ENCODE results near the gene SLC35A3.
"Not testable (repeated sequence)": the region's sequence is repeated elsewhere in the genome, so short reads cannot be mapped to it uniquely, and the experiment has no call there.

SLC35A3 gene

DNA sequence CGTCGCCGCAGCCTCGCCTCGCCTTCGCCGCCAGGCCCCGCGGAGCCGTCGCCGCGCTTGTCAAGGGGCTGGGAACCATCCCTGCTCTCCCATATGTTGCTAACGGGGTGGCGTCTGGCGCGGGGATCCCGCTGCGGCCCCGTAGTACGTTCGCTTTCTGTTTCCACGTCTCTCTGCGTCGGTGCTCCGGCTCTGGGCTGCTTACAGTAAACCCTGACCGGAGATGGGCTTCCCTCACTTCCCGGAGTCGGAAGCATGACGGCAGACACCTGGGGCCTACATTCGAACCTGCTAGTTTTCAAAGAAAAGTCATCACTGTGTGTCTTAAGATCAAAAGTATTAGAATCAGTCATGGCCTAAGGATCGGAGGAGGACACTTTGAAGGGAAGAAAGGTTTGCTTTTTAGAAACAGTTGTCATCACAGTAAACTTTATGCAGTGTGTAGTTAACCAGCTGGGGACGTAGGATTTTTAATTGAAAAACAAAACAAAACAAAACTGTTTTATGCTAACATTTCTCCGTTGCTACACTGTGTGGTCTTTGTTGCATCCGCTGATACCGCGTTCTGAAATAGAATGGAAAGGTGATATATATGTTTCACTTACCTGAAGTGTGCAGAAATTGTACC is 69.0 kb downstream of the SLC35A3 start:
- TF ChIP-seq CTCF (conservative IDR thresholded peaks at IDR 0.05; ENCODE audit: low read depth), result no peak
- CTCF ChIA-PET, result interaction anchor here (0.6 kb wide), 1 partner anchor 142 kb away, joined by 3 read pairs; no protein-coding TSS in a partner anchor
- peak; percentile 41 for DNase-seq (ENCODE audit: low spot score)
- POLR2A ChIA-PET (ENCODE audit: low non-redundant PET), result interaction anchor here (0.6 kb wide), 1 partner anchor 428 kb away, joined by 3 read pairs; no protein-coding TSS in a partner anchor
- peak overlapping the region; percentile 91 for H3K27ac ChIP-seq

DNA sequence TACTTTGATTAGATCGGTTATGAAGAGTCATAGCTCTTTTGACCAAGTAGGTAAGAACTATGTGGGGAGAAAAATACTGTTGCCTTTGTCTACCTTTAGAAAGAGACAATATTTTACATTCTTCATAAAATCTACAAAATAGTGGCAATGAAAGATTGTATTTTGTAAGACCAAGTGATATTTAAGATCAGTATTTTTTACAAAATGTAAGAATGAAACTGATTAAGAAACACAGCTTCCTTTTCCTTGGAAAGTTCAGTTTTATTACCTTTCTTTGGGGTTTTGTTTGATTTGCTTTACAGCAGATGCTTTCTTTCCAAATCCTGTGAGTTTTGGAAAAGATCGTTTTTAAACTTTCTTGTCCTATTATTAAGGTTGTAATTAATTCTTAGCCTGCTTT is 69.8 kb downstream of the SLC35A3 start:
- ChIA-PET CTCF (interaction anchor here (0.5 to 0.6 kb wide), 3 partner anchors 9 to 330 kb away, joined by 3 to 6 read pairs (median 3); no protein-coding TSS in a partner anchor), POLR2A (ENCODE audit: low non-redundant PET) (no interaction called here)
- no peak overlapping the region for H3K27ac ChIP-seq
- no peak for DNase-seq (ENCODE audit: low spot score)
- TF ChIP-seq CTCF (conservative IDR thresholded peaks at IDR 0.05; ENCODE audit: low read depth), result no peak

DNA sequence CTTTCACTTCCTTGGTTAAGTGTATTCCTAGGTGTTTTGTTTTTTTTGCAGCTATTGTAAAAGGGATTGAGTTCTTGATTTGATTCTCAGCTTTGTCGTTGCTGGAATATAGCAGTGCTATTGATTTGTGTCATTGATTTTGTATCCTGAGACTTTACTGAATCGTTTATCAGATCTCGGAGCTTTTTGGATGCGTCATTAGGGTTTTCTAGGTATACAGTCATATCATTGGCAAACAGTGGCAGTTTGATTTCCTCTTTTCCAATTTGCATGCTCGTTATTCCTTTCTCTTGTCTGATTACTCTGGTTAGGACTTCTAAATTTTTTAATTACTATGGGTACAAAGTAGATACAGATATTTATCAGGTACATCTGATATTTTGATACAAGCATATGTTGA is 75.4 kb downstream of the SLC35A3 start:
- ChIA-PET CTCF (no interaction called here), POLR2A (ENCODE audit: low non-redundant PET) (no interaction called here)
- H3K27ac ChIP-seq, result no peak overlapping the region
- no peak for DNase-seq (ENCODE audit: low spot score)
- no peak for TF ChIP-seq CTCF (conservative IDR thresholded peaks at IDR 0.05; ENCODE audit: low read depth)

- ChIA-PET CTCF (interaction anchor here (1.1 kb wide), 1 partner anchor 40 kb away, joined by 3 read pairs; no protein-coding TSS in a partner anchor), POLR2A (ENCODE audit: low non-redundant PET) (interaction anchor here (0.6 kb wide), 1 partner anchor 219 kb away, joined by 3 read pairs; the partner anchor contains the start of gene RTCA)
- H3K27ac ChIP-seq; DNase-seq (ENCODE audit: low spot score): not testable (repeated sequence)
Measured at GRCh38 chr1:100047235-100047708, 77.5 kb downstream of the SLC35A3 start.

DNA sequence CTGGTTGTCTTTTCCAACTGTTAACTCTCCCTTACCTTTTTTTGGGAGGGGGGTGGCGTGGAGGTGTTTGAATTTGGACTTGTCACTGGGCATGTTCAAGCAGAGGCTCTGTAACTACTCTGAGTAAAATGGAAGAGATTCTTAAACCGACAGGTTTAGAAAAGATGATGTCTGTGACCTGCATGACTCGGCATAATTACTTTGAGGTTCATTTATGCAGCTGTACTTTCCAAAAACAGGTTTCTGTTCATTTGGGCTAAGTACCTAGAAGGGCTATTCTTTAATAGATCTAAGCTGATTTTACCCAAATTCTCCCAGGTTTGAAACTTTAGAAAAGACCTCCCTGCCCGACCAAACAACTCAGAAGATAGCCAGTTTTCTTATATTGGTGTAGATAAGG is 80.3 kb downstream of the SLC35A3 start:
- no peak for TF ChIP-seq CTCF (conservative IDR thresholded peaks at IDR 0.05; ENCODE audit: low read depth)
- CTCF ChIA-PET, result no interaction called here
- POLR2A ChIA-PET (ENCODE audit: low non-redundant PET), result no interaction called here
- DNase-seq (ENCODE audit: low spot score), result no peak
- no peak overlapping the region for H3K27ac ChIP-seq

DNA sequence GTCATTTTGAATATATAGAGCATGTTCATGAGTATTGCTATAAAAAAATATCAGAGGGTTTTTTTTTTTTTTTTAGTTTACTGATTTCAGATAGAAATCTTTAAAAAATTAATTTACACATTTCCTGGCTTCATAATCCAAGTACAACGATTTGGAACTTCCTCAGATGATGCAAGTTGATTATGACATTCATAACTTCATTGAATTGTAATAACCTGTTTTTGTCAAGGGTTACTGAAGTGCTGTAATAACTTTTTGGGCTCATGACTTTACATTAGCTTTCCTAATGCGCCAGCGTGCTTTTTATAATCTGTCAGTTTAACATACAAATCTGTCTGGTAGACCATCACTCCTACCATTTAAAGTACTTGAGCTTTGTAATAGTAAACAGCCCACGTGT is 81.6 kb downstream of the SLC35A3 start:
- POLR2A ChIA-PET (ENCODE audit: low non-redundant PET), result no interaction called here
- H3K27ac ChIP-seq, result peak overlapping the region; percentile 55
- CTCF ChIA-PET, result interaction anchor here (0.8 kb wide), 1 partner anchor 869 kb away, joined by 3 read pairs; no protein-coding TSS in a partner anchor
- DNase-seq (ENCODE audit: low spot score), result no peak
- no peak for TF ChIP-seq CTCF (conservative IDR thresholded peaks at IDR 0.05; ENCODE audit: low read depth)

- peak; percentile 36 for DNase-seq (ENCODE audit: low spot score)
- TF ChIP-seq CTCF (conservative IDR thresholded peaks at IDR 0.05; ENCODE audit: low read depth), result no peak
- ChIA-PET CTCF (interaction anchor here (0.8 kb wide), 1 partner anchor 869 kb away, joined by 3 read pairs; no protein-coding TSS in a partner anchor), POLR2A (ENCODE audit: low non-redundant PET) (no interaction called here)
- no peak overlapping the region for H3K27ac ChIP-seq
Measured at GRCh38 chr1:100051893-100052292, 82.1 kb downstream of the SLC35A3 start.
